Measurements from ENCODE around the gene ICAM1. TPM values are rescaled to one million over a fixed set of nuclear protein-coding genes. Genes with fewer than 3 reads are reported as not detected.
A peak's percentile ranks its signal among the peaks of the same experiment; 100 is the strongest.

The ICAM1 gene
- total and polyA plus RNA-seq, 10 of the 15 experiments (the other 5 are each of a cell fraction or from before 2014, with no cell fraction given): 7.6 to 115 (median 60.2) TPM

- no peak for DNase-seq (ENCODE audit: low read depth, low spot score)
- POLR2A ChIA-PET: interaction anchor here (0.5 to 1.8 kb wide), 3 partner anchors 10 to 68 kb away, joined by 3 to 11 read pairs (median 5); partner anchors contain the start of gene ICAM5
- in situ Hi-C loops (cut with MboI): no loop called here
Observed at GRCh38 chr19:10334588-10335351, 63.9 kb downstream of the ICAM1 start.

More at GRCh38 chr19:10334588-10335351, 63.9 kb downstream of the ICAM1 start:
- Histone ChIP-seq H3K9ac (ENCODE audit: control insufficient read depth, insufficient read depth, low read length) (no peak overlapping the region), H4K20me1 (ENCODE audit: control insufficient read depth, insufficient read depth) (no peaks in the 10 kb centered on the region), H3K27me3 (replicated peaks in 1 of 2; ENCODE audit: control insufficient read depth in 2 of 2, insufficient read depth in 2 of 2, low read length in 1 of 2) (no peaks in the 10 kb centered on the region), H3K36me3 (ENCODE audit: control insufficient read depth in 2 of 2, insufficient read depth in 2 of 2, low read length in 1 of 2) (peaks cover 8 to 14% of the 10 kb centered on the region in 2 experiments; a peak in 3 of 4 replicates), H3K4me3 (no peak overlapping the region), H3K9me3 (replicated peaks; ENCODE audit: control insufficient read depth, insufficient read depth, low read length) (no peaks in the 10 kb centered on the region), H2AFZ (ENCODE audit: control insufficient read depth, low read depth, low read length) (no peak overlapping the region), H3K79me2 (ENCODE audit: control insufficient read depth, insufficient read depth, low read length) (peaks cover 51% of the 10 kb centered on the region), H3K27ac (ENCODE audit: control insufficient read depth, insufficient read depth) (no peak overlapping the region), H3K4me2 (ENCODE audit: control insufficient read depth, insufficient read depth) (peak overlapping the region; percentile 88), H3K4me1 (ENCODE audit: control insufficient read depth, insufficient read depth, low read length) (peaks cover 22% of the 10 kb centered on the region)
- 90% methylated on average over 41 of the region's 59 CpGs for WGBS (ENCODE audit: insufficient coverage, insufficient replicate concordance, low lambda C conversion rate, missing lambda C conversion rate)
- ATAC-seq: no peak
- intact Hi-C loops (cut with micrococcal nuclease; ENCODE audit: unreplicated experiment): loop anchor here (5.0 kb wide), 2 partner anchors 53 to 62 kb away; partner anchors contain the start of gene ICAM1
- ChIA-PET SMC1A (ENCODE audit: uncharacterized antibody, unreplicated experiment) (interaction anchor here (1.6 to 2.5 kb wide), 2 partner anchors 54 to 75 kb away, joined by 4 to 11 read pairs; no protein-coding TSS in a partner anchor), CTCF (interaction anchor here (0.6 kb wide), 1 partner anchor 226 kb away, joined by 3 read pairs; no protein-coding TSS in a partner anchor), RAD21 (ENCODE audit: unreplicated experiment) (interaction anchor here (1.4 kb wide), 1 partner anchor 64 kb away, joined by 15 read pairs; the partner anchor contains the start of gene ICAM1)
- no TSS peak for BruUV-seq (replicated peaks)
- TF ChIP-seq, protein P1, sequence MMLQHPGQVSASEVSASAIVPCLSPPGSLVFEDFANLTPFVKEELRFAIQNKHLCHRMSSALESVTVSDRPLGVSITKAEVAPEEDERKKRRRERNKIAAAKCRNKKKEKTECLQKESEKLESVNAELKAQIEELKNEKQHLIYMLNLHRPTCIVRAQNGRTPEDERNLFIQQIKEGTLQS (IDR thresholded peaks at IDR 0.05; ENCODE audit: borderline replicate concordance, extremely low read depth, low read depth, low read length): no peak
- TF ChIP-seq ZBTB33 (IDR thresholded peaks at IDR 0.05) (0 out of 2 replicates have a peak, but pooled peaks have one; percentile 48), MLLT1 (IDR thresholded peaks at IDR 0.05) (0 out of 2 replicates have a peak, but pooled peaks have one; percentile 33)
- FAIRE-seq: no peak

Data from GM12878 (cell line).